K562 (cell line): ENCODE results near the gene CDCP1. TPM values are rescaled to one million over a fixed set of nuclear protein-coding genes. Genes with fewer than 3 reads are reported as not detected.

Source experiments
- ARID2 ChIP-seq: fragments of 450-650 bp; IDR thresholded peaks from 2 replicates; pipeline ENCODE4 v1.6.1; 2017; ENCODE audit warnings: antibody characterized with exemption, mild to moderate bottlenecking
- ARID3B ChIP-seq: fragments of 250-450 bp; sonication (Bioruptor Pico); IDR thresholded peaks from 2 replicates; pipeline ENCODE4 v1.4.0; 2020; ENCODE audit warnings: borderline replicate concordance
- ATF3 ChIP-seq, 2 experiments: fragments of 450-650 bp in 1 of 2; sonication (generic) in 1 of 2; formaldehyde crosslinking in 1 of 2; IDR thresholded peaks in 1 of 2; conservative IDR thresholded peaks in 1 of 2; 2 replicates each; pipeline versions ENCODE4 v1.6.1 to v1.8.1; 2016 to 2023; ENCODE audit warnings: mild to moderate bottlenecking in 2 of 2, moderate library complexity in 2 of 2, inconsistent platforms in 1 of 2, missing genetic modification reagents in 1 of 2
- CBFA2T3 ChIP-seq: fragments of 450-650 bp; IDR thresholded peaks from 2 replicates; pipeline ENCODE4 v1.6.1; 2017
- CHD4 ChIP-seq: fragments of 200-600 bp; sonication (generic); IDR thresholded peaks from 3 replicates; pipeline ENCODE4 v1.6.1; 2012; ENCODE audit warnings: low read depth, mild to moderate bottlenecking, mixed read lengths, low read length, inconsistent platforms; ENCODE audit not compliant: insufficient read depth, insufficient replicate concordance, poor library complexity, severe bottlenecking
- DDX20 ChIP-seq: fragments of 450-650 bp; IDR thresholded peaks from 2 replicates; pipeline ENCODE4 v1.6.1; 2016; ENCODE audit warnings: missing genetic modification characterization, low read depth, mild to moderate bottlenecking, missing compliant biosample characterization, moderate library complexity
- ETV1 ChIP-seq: fragments of 450-650 bp; conservative IDR thresholded peaks from 2 replicates; pipeline ENCODE4 v1.6.1; 2016; ENCODE audit warnings: missing genetic modification characterization, control low read depth, low read depth, missing compliant biosample characterization
- FOSL1 ChIP-seq: fragments of 200-800 bp; sonication (Bioruptor generic); conservative IDR thresholded peaks from 2 replicates; pipeline ENCODE4 v1.6.1; 2016; ENCODE audit warnings: missing genetic modification characterization, missing compliant biosample characterization
- HIVEP1 ChIP-seq: fragments of 250-450 bp; sonication (Bioruptor Pico); IDR thresholded peaks from 2 replicates; pipeline ENCODE4 v1.4.0; 2020; ENCODE audit warnings: mild to moderate bottlenecking
- HMBOX1 ChIP-seq: sonication (generic); IDR thresholded peaks from 2 replicates; pipeline ENCODE4 v1.6.1; 2016
- HNRNPL ChIP-seq: fragments of 200-400 bp; formaldehyde crosslinking; IDR thresholded peaks from 2 replicates; pipeline ENCODE4 v1.6.1; 2017; ENCODE audit warnings: low read depth, mild to moderate bottlenecking, low read length
- RBM25 ChIP-seq: fragments of 200-400 bp; formaldehyde crosslinking; IDR thresholded peaks from 2 replicates; pipeline ENCODE4 v1.6.1; 2018; ENCODE audit warnings: low read length, low read depth, moderate library complexity; ENCODE audit not compliant: severe bottlenecking
- SIN3B ChIP-seq: fragments of 450-650 bp; IDR thresholded peaks from 2 replicates; pipeline ENCODE4 v1.6.1; 2017; ENCODE audit warnings: low read depth, mild to moderate bottlenecking, moderate library complexity
- ZNF384 ChIP-seq: IDR thresholded peaks from 2 replicates; pipeline ENCODE4 v1.6.1; 2012; ENCODE audit warnings: low read depth, low read length, improper control_type of control experiment
- ZNF445 ChIP-seq: fragments of 250-450 bp; sonication (Bioruptor Pico); IDR thresholded peaks from 2 replicates; pipeline ENCODE4 v1.4.0; 2020; ENCODE audit warnings: low read depth, mild to moderate bottlenecking, moderate library complexity
- polyA plus RNA-seq, 8 experiments: library from polyadenylated mRNA; depleted of rRNA in 4 of 8; stranded (reverse) in 5 of 8; unstranded in 3 of 8; fragments of >200 nt; fragmentation: Nextera tagmentation in 2 of 8; fragmentation: Illumina TruSeq in 1 of 8; extraction: Ambion mirVana in 2 of 8; extraction: Trizol in 1 of 8; gene quantifications; 2 replicates each; pipeline versions ENCODE4 v1.2.1 to v1.2.3, GENCODE V29; 2011 to 2014; ENCODE audit warnings: inconsistent platforms in 1 of 8, missing spikeins in 1 of 8
- total RNA-seq, 7 experiments: library from RNA; depleted of rRNA in 6 of 7; stranded (reverse); fragments of >200 nt in 6 of 7; fragmentation: Illumina TruSeq in 2 of 7; extraction: Trizol in 2 of 7; gene quantifications; 2 replicates each; pipeline versions ENCODE4 v1.2.1 to v1.2.3, GENCODE V29; 2011 to 2021; ENCODE audit warnings: low replicate concordance in 1 of 7
- TF ChIP-seq, protein P1 (sequence below), 3 experiments: IDR thresholded peaks in 2 of 3; conservative IDR thresholded peaks in 1 of 3; 2 replicates each; pipeline ENCODE4 v1.5.1; 2011 to 2012; ENCODE audit warnings: low read length in 3 of 3, mild to moderate bottlenecking in 3 of 3, control low read depth in 2 of 3, improper control_type of control experiment in 1 of 3, inconsistent platforms in 1 of 3, low read depth in 1 of 3, mixed read lengths in 1 of 3, moderate library complexity in 1 of 3; ENCODE audit not compliant: insufficient read depth in 2 of 3
- TF ChIP-seq, protein P2 (sequence below), 2 experiments: fragments of 200-800 bp in 1 of 2; sonication (Bioruptor generic) in 1 of 2; sonication (generic) in 1 of 2; formaldehyde crosslinking in 1 of 2; IDR thresholded peaks in 1 of 2; conservative IDR thresholded peaks in 1 of 2; 2 replicates each; pipeline versions ENCODE4 v1.5.0 to v1.6.1; 2016 to 2020; ENCODE audit warnings: missing compliant biosample characterization in 1 of 2, missing genetic modification characterization in 1 of 2, missing genetic modification reagents in 1 of 2

CDCP1 gene
- total and polyA plus RNA-seq, 9 of the 15 experiments (the other 6 are each of a cell fraction or from before 2014, with no cell fraction given): 3.9 to 16.4 (median 5.2) TPM

DNA sequence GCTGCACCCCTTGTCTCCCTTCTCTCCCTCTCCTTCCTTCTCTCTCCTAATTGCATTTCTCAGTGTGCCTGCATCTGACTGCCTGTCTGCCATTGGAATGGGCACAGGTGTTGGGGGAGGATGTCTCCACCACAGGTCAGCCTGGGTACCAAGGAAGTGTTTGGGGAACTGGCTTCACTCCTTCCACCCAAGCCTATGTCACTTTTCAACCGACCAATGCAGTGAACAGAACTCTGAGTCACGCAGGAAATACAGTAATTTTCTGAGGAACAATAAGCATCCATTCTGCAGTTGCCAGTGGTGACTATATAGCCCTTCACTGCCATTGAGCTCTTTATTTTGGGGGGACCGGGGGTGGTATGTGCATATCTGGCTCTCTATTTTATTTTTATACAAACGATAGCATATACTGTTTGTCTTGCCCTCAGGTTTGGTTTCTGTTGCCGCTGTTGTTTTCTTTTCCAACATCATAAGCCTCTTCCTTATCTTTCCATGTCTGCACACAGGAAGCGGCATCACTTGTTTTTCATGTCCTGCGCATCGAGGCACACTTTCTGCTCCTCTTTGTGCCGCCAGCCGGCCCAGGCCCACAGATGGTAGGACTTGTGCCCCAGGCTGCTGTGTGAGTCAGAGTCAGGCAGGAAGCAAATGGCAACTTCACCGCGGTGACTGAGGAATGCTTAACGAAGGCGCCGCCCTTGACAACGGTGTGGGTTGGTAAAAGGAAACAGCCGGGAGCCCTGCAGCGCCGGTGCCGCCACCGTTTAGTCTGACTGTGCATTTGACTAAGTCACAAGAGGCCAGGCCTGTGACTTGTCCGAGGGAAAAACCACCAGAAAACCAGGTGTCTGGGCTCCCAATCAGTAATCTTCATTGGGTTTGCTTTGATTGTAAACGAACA lies 21.1 kb upstream of the CDCP1 start (continued):
- TF ChIP-seq, protein P1, sequence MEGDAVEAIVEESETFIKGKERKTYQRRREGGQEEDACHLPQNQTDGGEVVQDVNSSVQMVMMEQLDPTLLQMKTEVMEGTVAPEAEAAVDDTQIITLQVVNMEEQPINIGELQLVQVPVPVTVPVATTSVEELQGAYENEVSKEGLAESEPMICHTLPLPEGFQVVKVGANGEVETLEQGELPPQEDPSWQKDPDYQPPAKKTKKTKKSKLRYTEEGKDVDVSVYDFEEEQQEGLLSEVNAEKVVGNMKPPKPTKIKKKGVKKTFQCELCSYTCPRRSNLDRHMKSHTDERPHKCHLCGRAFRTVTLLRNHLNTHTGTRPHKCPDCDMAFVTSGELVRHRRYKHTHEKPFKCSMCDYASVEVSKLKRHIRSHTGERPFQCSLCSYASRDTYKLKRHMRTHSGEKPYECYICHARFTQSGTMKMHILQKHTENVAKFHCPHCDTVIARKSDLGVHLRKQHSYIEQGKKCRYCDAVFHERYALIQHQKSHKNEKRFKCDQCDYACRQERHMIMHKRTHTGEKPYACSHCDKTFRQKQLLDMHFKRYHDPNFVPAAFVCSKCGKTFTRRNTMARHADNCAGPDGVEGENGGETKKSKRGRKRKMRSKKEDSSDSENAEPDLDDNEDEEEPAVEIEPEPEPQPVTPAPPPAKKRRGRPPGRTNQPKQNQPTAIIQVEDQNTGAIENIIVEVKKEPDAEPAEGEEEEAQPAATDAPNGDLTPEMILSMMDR (IDR thresholded peaks at IDR 0.05 in 2 of 3, conservative IDR thresholded peaks at IDR 0.05 in 1 of 3; ENCODE audit: insufficient read depth in 2 of 3, low read depth in 1 of 3, low read length in 3 of 3): peak in 2 of 3 experiments; percentile 3 to 11; a peak in 1 of 6 replicates
- TF ChIP-seq HNRNPL (0 out of 2 replicates have a peak, but pooled peaks have one; percentile 53), HMBOX1 (peak; percentile 98), SIN3B (no peak), ETV1 (tag) (peak; percentile 79), ZNF445 (CRISPR knock-in tag) (0 out of 2 replicates have a peak, but pooled peaks have one; percentile 18), ARID2 (peak; percentile 47; the same call in 1 of the 2 replicates), RBM25 (no peak), DDX20 (tag) (no peak), FOSL1 (tag) (peak; percentile 92), ARID3B (CRISPR knock-in tag) (no peak), ZNF384 (no peak), CBFA2T3 (peak; percentile 46), ATF3 (IDR thresholded peaks at IDR 0.05) (peak; percentile 85), ATF3 (CRISPR knock-in tag; conservative IDR thresholded peaks at IDR 0.05) (peak; percentile 90; the same call in 1 of the 2 replicates), CHD4 (no peak), HIVEP1 (CRISPR knock-in tag) (0 out of 2 replicates have a peak, but pooled peaks have one; percentile 55)
- TF ChIP-seq, protein P2, sequence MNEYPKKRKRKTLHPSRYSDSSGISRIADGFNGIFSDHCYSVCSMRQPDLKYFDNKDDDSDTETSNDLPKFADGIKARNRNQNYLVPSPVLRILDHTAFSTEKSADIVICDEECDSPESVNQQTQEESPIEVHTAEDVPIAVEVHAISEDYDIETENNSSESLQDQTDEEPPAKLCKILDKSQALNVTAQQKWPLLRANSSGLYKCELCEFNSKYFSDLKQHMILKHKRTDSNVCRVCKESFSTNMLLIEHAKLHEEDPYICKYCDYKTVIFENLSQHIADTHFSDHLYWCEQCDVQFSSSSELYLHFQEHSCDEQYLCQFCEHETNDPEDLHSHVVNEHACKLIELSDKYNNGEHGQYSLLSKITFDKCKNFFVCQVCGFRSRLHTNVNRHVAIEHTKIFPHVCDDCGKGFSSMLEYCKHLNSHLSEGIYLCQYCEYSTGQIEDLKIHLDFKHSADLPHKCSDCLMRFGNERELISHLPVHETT (CRISPR knock-in tag; conservative IDR thresholded peaks at IDR 0.05 in 1 of 2, IDR thresholded peaks at IDR 0.05 in 1 of 2): peak in 1 of 2 experiments; percentile 91; a peak in 2 of 4 replicates
